ENCODE results near the gene TRMT61A.
A peak's percentile ranks its signal among the peaks of the same experiment; 100 is the strongest.
"Not testable (repeated sequence)": the region's sequence is repeated elsewhere in the genome, so short reads cannot be mapped to it uniquely, and the experiment has no call there.

Gene TRMT61A

DNA sequence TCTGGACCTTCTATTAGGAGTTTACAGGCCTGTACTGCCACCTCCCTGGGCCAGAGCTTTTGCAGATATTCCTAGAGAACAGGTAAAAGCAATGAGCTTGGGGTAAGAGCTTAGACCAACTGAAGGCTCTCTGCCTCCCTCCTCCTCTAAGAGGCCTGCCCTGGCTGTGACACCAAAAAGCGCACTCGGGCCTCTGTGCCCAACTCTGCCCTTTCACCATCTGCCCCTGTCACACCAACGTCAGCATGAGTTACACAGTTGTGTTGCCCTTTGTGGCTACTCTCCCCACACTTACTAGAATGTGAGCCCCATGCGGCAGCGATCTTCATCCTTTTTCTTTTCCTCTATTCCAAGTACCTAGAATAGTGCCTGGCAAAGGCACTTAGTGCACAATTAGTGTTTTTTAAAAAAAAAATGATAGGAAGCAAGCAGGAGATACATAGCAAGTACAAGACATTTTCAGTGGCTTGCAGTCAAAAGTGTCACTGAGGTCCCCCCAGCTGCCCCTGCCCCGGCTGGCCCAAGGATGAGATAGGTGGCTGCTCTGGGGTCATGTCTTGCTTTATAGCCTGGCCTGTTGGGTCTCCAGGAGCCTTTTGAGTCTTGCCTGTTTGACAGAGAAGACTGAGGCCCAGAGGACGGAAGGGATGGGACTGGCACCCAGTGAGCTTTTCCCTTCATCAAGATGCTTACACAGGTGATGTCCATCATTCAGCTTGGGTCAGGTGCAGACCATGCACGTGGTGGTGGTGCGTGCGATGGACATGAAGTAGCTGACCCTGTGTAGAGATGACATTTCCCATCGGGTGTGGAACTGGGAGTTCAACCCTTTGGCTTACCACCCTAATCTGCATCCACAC lies 18.9 kb upstream of the TRMT61A start:
- no peak for DNase-seq

DNA sequence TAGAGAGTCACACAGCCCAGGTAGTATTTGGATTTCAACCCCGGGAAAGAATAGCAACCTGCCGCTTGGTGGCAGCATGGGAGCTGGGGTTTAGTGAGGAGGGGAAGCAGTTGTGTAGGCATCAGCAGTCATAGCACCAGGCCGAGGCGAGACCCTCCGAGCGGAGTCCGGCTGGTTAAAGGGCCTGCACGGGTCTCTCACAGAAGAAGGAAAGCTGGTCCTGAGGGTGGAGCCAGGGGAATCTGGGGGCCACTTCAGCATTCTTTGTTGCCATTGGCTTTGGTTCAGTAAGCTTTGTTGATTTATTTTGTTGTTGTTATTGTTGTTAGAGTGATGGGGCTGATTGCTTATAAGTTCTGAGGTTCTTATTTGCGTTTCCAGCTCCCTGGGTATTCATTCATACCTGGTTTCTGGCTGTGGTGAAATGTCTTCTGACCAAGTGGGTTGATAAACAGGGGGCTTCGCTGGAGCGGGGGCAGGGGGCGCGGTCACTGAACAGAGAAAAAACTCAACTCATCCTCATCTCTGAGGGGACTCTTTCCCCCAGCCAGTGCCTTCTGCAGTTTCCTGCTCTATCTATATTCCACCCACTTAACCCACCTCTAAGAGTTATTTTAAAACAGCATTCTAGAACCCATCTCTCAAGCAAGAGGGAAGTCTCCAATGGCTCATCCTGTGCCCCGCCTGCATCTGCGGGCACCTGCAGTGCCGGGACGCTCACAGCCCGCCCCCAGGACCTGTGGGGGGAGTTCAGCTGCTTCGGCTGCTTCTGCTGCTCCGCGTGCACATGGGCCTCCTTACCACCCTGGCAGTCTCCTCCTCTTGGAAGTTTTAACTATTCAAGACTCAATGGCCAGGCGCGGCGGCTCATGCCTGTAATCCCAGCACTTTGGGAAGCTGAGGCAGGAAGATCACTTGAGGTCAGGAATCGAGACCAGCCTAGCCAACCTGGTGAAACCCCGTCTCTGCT lies 18.0 kb upstream of the TRMT61A start:
- no peak for DNase-seq

DNA sequence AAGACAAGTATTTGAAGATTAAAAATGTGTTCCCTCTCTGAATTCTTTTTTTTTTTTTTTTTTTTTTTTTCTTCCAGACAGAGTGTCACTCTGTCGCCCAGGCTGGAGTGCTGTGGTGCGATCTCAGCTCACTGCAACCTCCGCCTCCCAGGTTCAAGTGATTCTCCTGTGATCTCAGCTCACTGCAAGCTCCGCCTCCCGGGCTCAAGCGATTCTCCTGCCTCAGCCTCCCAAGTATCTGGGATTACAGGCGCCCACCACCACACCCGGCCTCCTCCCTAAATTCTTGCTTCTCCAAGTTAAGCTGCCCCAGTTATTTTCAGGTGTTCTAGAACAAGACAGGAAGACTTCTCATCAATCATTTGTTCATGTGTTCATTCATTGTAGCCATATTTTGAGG lies 16.8 kb upstream of the TRMT61A start:
- not testable (repeated sequence) for DNase-seq

DNA sequence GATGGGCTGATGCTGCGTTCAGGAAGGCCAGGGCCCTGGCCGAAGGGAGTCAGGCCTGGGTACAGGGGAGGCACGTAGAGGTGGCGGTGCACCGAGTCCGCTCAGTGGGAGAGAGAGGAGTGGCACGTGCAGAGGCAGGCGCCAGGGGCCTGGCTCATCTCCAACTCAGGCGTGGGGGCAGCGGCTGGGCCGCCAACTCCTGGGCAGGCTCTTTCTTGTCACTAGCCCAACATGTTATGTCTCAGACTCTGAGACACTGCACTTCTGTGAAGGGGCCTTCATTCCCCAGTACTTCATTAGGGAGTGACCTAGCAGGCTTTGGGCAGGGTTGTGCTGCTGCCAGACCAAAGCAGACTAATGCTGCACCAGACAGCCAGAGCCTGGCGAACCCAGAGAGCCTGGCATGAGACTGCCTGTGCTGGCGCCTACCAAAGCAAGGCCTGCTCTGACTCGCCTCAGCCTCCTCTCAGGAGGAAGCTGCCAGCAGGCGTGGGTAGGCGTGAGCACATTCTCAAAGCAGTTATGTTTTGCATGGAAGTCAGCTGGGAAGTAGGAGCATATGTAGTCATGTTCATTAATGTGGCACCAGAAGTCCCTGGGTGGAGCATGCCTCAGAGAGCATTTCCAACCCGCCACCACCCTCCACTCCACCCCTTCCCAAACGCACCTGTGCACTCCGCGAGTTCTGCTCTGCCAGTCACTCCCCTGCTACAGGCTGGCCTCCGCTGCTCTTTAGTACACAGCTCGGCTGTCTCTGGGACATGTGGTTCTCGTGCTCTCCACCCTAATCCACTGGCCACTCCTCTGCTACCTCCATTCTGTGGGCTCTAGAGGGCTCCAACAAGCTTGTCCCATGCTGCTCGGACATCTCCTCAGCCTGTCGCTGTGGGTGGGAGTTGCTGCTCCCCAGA lies 16.0 kb upstream of the TRMT61A start:
- DNase-seq, result no peak

DNA sequence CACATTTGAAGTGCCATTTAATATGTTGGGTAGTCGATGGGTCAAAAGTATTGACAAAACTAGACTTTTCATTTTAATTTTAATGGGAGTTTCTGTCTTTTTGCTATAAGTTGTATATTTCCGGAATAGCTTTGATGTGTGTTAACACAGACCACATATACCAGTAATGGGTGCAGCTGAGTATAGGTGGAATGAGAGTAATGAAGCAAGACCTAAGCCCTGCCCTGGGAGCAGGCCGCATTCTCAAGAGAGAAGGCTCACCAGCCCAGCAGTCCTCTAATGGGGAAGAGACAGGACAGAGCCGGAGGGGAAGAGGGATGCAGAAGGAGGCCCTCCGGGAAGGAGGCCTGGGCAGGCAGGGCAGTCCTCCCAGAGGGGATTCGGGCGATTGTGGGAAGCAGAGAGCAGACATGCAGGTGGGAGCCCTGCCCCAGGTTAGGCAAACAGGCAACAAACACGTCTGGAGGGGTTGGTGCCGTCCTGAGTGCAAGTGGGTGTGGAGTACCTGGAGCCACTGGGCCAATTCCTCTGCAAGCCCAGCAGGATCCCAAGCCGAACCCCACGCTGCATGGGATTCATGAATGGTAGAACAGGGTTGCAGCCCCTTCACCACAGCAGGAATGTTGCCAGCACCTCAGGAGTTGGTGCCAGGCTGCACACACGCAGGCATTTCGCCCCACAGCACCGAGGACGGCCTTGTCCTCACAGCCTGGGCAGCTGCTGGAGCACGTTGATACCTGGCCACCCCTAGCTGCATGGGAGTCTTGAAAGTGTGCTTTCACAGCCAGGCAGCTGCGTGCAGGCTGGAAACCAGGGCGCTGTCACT lies 14.2 kb upstream of the TRMT61A start:
- no peak for DNase-seq

DNA sequence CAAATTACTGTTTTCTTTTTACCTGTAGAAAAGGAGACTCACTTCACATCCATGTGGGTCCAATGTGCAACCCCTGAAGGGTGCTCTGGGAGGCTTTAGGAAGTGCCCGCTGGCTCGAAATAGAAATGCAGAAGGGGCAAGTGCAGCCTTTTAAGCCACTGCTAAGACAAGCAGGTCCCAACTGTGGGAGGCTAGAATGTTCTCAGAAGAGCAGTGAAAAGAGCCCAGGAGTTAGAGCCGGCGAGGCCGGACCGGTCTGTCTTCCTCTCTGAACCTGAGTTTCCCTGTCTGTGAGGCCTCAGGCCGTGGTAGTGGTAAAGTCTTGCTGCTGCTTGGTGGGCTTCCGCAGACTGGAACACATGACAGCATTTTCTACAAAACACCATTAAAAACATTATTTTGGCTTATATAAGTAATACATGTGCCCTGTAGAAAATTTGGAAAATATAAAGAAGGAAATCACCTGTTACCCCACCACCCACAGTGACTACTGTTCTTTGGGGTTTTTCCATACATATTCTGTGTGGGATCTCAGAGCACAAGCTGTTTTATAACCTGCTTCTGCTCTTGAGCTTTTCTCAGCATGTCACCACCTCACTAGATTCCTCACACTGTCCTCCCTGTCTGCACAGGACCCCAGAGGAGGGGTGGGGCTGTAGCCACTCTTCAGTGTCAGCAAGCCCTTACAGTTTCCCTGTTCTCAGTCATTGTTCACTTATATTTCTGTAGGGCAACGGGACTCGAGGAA lies 12.4 kb upstream of the TRMT61A start:
- no peak for DNase-seq

DNA sequence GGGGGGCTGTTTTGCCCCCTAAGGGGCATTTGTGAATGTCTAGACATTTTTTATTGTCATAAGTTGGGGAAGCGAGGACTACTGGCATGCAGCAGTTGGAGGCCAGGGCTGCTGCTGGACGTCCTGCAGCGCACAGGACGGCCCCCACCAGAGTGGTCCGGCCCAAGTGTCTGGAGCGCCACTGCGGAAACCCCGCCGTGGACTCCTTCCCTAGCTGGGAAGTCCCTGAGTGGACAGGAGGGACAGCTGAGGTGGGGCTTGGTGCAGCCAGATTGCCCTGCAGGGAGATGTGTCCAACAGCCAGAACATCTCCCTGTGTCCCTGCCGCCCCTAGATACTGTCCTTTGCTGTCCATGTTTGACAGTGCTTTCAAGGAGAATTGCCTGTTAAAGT lies 11.8 kb upstream of the TRMT61A start:
- no peak for DNase-seq

DNA sequence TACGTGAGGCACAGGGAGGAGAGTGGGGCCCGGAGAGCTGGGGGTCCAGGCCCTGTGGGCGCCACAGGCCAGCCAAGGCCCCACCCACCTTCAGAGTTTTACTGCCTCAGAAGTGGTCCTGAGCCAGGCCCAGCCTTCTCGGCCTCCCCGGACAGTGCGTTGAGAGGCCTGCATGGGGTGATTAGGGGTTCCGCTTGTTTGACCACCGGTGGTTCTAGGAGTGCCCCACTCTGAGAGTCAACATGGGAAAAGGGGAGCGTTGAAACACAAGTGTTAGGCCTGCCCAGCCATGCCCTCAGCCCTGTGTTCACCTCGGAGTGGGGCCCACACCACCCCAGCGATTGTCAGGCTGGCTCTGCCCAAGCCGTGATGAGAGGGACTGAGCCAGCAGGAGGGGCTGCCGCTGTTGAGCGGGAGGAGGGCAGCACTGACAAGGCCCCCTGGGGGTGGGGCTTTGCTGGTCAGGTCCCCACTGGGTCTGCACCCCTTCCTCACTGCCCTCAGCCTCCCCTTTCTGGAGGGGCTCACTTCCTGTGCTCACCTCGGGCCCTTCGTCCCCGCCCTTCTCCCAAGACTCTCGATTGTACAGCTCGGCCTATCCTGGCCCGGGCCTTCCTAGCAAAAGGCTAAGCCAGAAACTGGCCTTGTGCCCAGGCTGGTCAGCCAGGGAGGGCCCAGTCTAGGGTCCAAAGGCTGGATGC lies 11.1 kb upstream of the TRMT61A start:
- DNase-seq, result no peak

DNA sequence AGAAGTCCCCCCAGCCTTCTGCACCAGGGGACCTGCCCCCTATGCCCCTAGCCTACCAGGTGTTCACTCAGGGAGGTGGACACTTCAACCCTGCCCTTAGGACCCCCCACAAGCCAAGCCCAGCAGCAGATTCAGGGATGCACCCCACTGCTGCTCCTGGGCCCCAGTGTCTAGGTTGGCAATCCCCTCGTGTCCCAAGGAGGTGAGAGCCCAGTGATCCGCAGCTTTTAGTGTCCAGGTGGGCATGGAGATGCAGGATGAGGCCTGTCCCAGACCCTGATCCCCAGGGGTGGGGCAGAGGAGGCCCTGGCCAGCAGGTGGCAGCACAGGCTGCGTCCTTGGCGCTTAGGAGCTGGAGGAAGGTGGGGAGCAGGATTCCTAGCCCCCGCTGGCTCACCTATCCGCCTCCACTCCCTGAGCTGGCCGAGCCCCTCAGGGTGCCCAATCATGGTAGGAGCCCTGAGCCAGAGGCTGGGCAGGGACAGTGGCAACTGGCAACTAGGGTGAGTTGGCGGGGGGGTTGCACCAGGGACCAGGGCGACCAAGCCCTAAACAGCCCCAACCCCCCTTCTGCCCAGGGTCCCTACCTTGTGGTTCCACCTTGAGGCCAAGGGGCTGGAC lies 10.5 kb upstream of the TRMT61A start:
- peak; percentile 45 for DNase-seq

DNA sequence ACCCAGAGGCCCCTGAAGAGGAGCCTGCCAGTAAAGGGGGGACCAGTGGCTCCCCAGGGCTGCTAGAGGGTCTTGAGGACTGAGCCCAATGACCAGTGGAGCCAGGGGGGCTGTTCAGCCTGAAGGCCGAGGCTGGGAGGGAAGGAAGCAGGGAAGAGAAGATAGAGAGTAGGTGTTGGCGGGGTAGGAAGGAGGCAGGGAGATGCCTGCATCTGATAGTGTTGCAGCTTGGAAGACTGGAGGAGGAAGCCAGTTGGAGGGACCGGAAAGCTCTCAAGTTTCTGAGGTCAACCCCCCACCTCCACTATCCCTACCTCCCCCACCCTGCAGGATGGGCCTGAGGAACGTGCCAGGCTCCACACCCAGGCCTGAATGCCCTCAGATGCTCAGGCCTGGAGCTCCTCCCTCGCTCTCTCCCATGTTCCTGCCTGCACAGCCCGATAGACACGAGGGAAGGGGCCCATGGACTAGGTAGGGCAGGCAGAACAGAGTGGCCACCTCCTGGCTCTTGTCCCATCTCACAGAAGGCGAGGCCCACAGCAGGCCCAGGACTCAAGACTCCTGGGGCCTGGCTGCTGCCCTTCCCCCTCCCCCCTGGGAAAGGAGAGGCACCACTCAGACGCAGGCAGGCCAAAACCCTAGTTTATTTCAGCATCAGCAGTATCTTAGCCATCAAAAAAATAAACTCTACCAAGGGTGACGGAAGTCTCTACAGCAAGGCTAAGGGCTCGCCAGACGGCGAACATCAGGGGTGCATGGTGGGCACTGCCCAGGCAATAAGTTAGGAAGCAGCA lies 9.8 kb upstream of the TRMT61A start:
- no peak for DNase-seq

DNA sequence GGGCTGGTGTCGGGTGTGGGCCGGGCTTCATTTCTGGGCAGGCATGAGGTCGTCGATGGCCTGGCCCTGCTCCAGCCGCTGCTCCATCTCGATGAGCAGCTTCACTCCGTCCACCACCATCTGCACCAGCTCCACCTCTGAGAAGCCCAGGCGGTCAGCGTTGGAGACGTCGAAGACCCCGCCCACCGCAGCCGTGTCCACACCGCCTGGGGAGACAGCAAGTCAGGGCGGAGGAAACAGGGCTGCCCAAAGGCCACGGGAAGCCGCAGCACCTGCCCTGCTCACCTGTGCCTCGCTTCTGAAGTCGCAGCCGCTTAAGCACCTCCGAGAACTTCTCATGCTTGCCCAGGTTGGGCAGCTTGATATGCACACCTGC lies 9.2 kb upstream of the TRMT61A start:
- no peak for DNase-seq

DNA sequence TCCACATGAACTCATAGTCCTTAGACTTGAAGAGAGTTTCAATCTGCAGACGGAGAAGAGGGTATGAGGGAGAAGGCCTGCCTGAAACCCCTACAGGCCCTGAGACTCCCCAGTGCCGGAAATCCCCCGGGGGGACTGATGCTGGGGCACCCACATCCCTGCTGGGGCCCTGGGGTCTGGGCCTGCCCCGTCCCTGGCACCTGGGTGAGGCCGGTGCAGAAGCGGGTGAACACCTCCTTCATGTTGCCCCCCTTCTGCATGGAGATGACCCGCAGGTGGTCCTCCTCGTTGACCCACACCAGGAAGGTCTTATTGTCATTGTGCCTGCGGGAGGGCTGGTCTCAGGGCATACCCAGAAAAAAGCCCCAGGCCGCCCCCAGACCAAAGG lies 8.7 kb upstream of the TRMT61A start:
- DNase-seq, result no peak

DNA sequence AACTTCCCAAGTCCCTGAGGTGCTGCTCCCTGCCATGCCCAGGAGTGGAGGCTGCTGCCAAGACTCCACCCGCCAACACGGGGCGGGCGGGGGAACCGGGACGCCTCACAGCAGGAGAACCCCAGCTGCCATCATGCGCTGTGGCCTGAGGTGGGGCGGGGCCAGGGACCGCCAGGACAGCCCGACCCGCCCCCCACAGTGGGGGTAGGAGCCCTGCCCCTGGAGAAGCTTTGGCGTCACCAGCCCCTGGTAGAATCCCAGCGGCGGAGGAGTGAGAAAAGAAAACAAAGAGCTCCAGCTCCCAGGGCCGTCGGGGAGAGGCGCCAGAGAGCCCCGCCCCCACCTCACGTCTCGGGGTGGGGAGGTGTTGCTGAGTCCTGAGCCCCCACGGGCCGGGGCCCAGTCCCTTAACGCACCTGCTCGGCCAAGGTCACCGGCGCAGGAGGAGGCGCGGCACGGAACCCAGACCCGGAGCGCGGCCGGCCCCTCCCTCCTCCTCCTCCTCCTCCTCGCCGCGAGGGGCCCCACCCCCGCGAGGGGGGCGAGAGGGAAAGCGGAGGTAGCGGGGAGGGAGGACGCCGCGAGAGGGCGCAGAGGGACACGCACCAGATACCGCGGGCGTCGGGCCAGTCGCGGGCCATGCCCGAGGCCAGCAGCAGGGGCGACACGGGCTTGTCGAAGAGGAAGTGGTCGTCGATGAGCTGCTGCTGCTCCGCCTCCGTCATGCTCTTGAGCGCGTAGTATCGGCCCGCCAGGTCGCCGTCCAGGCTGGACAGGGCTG lies 8.1 kb upstream of the TRMT61A start:
- DNase-seq, result peak; percentile 61

DNA sequence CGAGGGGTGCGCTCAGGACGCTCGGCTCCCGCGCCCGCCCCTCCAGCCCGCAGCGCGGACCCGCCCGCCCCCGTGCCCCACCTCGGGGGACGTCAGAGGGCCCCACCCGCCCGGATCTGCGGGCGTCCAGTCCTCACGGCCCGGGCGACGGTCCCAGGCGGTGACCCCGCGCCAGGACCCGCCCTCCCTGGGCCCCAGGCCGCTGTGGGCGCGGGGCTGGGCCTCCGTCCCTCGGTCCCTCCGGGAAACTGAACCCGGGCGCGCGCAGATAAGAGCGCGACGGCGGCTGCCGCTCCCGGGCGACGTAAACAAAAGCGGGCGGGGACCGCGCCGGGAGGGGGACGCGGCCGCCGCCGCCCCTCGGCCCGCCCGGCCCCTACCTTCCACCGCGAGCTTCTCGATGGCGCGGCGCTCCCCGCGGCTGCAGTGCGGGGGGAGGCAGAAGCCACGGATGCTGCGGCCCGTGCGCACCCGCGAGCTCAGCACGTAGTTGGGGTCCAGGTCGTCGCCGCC lies 7.5 kb upstream of the TRMT61A start:
- DNase-seq, result no peak

DNA sequence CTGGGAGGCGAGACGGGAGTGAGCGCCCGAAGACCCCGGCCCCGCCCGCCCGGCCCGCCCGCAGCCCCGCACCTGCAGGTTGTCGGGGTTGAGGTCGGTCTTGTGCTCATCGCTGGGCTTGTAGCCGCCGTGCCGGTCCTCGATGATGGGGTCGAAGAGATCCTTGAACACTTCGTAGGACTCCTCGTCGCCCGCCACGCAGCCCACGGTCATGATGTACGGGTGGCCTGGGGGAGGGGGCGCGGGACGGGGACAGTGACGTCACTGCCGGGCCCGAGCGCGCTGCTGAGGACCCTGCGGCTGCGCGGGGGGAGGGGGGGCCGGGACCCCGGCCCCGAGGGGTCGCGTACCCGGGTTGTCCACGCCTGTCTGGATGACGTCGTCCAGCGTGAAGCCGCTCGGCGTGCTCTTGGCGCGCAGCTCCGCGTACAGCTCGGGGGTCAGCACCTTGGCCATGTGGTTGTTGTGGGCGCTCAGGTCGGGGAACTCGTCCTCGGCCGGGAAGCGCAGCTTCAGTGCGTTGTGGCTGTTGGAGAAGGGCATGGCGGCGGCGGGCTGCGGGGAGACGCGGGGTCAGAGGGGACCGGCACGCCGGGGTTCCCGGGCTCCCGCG lies 6.9 kb upstream of the TRMT61A start:
- DNase-seq, result no peak

DNA sequence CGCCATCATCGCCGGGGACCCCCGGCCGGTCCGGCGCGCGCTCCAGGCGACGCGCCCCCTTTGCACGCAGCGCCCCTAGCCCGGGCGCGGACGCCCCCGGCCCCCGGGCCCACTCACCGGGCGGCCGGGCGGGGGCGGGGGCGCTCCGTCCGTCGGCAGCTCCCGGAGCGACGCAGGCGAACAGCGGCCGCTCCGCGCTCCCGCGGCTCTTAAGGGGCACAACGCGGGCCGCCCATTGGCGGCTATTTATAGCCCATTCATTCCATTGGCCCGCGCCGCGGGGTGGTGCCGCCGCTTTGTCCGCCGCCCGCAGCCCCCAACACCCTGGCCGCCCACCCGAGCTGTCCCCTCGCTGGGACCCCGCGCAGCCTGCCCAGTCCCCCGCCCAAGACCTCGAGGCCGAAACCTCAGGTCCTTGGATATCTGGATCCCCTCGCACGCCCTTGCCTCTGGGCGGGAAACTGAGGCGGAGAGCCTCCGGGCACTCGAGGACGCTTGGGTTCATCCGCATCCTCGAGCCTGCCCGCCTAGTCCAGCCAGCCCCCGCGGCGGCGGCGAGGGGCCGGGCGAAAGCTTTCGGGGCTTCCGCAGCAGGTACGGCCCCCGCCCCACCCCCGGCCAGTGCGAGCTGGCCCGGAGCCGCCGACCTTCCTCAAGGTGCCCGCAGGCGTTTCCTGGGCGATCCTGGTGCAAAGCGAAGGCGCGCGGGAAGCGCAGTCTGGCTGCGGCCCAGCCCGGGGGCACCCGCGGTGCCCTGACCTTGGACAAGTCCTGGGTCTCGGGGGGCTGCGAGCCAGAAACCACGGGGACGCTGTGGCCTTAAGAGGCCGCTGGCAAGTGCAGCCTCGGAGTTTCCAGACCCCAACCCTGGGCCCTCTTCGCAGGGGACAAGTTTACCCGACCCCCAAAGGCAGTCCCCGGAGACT lies 6.1 kb upstream of the TRMT61A start, which contains the start of gene CKB:
CKB (minus strand) TSS at position 182 of the 926 bp plus-strand sequence. CDS start 337 bp downstream, outside the sequence.
- DNase-seq, result no peak

All from activated T-cell treated with anti-CD3 and anti-CD28 coated beads for 4 hours (primary cell).